UCSD-AML1 (cell line): ENCODE results near the gene CDH22.

Source experiments
- DNase-seq: peaks from one replicate; lab custom pipeline; 2025; ENCODE audit not compliant: unreplicated experiment; lab: John Stamatoyannopoulos, UW

CDH22 gene

DNA sequence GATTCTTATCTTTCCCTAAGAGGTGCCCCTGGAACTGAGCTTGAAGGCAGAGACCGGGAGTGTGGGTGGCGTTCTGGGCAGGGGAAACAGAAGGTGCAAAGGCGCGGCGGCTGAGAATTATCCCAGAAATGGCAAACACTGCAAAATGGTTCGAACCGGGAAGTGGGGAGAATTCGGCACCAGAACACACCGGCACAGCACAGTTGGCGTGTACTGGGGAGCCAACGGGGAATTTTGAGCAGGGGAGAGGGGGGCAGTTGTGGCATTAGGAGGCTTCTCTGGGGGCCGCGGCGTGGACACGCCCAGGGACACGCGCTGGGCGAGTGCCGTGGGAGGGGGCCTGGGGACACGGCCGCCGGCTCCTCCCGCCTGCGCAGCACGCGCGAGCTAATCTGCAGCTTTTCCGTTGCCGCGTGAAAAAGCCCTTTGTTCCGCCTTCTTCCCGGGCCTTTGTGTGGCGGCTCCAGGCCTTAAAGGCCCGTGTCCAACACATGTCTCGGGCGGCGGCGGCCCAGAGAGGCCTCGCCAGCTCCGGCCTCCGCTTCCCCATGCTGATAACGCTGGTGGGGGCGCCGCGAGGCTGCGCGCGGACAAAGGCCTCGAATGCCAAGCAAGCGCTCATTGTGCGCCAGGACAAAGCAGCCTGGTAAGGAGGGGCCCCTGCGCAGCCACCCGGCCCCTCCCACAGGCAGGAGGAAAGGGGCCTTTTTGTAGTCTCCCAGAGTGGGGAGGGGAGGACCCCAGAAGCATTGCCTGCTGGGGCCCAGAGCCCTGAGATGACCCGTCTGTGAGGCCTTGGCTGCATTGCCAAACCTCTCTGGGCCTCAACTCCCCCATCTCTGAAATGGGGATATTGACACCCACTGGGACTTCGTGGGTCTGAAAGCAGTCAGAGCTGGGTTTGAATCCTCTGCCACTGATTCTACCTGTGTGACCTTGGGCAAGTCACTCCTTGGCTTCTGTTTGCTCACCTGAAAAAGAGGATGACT, 107.4 kb downstream of the CDH22 start:
- no peak for DNase-seq

- DNase-seq: no peak
Measured at GRCh38 chr20:46199198-46199597, 109.1 kb downstream of the CDH22 start.

- DNase-seq: no peak
Measured at GRCh38 chr20:46196990-46197389, 111.3 kb downstream of the CDH22 start.

- DNase-seq: no peak
Measured at GRCh38 chr20:46195264-46196036, 112.8 kb downstream of the CDH22 start.

- no peak for DNase-seq
Measured at GRCh38 chr20:46194409-46194808, 113.9 kb downstream of the CDH22 start.

- no peak for DNase-seq
Measured at GRCh38 chr20:46192376-46192944, 115.8 kb downstream of the CDH22 start.

GRCh38 chr20:46191611-46192010, 116.7 kb downstream of the CDH22 start:
- no peak for DNase-seq

DNA sequence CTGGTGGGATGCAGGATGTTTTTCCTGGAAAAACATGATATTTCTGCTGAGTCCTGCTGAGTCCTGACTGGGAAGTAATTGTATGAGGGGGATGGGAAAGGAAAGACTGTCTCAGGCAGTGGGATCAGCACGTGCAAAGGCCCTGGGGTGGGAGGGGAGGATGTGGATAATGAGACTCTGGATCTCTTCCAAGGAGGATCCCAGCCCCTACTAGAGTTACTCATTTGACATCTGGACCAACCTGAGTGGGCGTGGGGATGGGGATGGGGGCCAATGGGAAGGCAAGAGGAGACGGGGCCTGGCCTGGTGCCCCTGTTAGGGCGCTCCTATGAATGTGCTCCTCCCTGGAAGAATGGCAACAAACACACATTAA, 117.1 kb downstream of the CDH22 start:
- no peak for DNase-seq

DNA sequence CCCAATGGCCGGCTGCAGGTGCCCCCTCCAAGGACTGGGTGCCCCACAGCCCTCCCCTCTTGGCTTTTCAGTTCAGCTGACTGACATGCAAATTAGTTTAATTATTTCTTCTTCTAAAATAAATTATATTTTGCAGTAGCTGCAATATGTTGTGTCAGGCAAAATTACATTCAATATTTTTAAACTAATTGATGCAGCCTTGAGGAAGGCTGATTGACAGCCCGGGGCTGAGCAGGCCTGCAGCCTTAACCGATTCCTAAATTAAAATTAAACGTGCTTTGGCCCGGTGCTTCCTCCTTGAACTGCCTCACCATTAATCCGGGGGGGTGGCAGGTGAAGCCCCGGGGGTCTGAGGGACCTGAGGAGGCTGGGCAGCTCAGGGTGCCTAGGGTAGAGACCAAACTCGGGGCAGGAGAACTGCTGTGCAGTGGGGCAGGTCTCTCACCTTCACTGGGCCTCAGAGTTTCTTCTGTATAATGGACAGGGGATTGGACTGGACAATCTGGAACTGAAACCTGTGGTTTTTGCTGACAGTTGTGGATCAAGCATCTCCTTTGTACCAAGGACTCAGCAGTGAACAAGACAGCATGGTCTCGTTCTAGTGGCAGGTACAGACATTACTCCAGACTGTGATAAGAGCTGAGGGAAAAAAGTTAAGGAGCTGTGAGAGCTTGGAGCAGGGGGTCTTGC, 117.7 kb downstream of the CDH22 start:
- DNase-seq: no peak

DNA sequence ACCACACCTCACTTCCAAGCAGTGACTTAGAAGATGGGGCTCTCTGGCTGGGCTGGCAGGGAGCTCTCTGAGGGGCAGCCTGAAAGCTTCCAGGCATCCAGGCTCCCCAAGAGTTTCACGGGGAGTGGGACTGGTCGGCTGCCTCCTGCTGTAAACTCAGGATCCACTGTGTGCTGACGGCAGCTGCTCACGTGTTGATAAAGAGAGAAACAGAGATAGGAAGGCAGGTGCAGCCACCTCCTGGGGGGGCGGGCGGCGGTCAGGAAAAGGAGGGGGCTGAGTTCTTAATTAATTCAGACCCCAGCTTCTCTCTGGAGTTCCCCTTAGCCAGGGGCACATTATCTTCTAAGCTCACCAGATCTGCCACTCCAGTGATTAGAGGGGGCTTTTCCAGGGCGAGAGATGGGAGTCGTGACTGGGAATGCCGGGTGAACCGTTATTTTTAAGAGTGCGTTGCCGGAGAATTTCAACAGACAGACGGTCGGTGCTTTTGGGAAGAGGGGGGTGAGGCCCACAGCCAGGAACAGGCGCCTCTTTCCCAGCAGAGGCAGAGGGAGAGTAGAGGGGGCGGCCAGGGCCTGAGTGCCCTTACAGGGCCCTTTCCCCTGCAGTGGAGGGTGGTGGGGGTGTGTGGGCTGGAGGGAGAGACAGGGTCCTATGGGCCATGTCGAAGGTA, 119.3 kb downstream of the CDH22 start:
- no peak for DNase-seq

DNA sequence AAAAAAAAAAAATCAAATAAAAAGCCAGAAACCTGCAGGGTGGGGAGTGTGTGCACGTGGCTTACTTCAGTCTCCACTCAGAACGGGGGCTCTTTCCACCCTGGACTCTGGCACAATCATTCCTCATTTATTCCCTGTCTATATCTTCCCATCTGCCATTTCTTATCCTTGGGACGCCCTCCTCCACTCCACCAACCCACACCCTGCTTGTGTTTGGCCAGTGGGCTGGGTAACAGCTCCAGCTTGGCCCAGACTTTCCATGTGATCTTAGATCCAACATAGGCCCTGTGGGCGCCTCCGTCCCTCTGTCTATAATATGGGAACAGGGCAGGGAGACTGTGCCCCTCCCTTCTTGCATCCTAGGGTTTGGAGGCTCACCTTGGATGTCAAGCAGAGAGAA, 122.1 kb downstream of the CDH22 start:
- DNase-seq: no peak

DNA sequence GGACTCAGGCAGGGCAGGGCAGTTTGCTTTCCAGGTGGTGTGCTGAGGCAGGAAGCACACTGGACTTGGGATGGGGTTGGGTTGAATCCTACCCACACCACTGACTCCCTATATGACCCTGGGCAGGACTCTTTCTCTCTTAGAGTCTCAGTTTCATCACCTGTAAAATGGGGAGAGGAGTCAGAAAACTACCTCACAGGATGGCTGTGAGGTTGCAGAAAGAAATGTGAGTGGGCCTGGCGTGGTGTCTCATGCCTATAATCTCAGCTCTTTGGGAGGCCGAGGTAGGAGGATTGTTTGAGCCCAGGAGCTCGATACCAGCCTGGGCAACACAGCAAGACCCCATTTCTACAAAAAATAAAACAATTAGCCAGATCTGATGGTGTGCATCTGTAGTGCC, 122.9 kb downstream of the CDH22 start:
- DNase-seq: no peak

DNA sequence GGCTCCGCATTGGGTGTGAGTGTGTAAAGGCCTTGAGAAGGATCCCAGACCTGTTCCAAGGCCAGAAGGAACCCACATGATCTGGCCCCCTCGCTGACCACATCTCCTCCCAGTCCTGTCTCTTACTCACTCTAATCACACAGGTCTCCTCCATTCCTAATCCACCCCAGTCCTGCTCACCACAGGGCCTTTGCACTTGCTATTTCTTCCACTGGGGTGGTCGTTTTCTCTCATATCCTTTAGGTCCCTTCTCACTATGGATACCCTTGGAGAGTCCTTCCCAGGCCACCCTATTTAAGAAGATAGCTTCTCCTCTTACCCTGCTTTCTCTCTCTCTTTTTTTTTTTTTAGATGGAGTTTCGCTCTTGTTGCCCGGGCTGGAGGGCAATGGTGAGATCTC, 124.5 kb downstream of the CDH22 start:
- no peak for DNase-seq

GRCh38 chr20:46182276-46183200, 125.8 kb downstream of the CDH22 start:
- no peak for DNase-seq

GRCh38 chr20:46179862-46180261, 128.4 kb downstream of the CDH22 start:
- no peak for DNase-seq

GRCh38 chr20:46178891-46179290, 129.4 kb downstream of the CDH22 start:
- DNase-seq: no peak

DNA sequence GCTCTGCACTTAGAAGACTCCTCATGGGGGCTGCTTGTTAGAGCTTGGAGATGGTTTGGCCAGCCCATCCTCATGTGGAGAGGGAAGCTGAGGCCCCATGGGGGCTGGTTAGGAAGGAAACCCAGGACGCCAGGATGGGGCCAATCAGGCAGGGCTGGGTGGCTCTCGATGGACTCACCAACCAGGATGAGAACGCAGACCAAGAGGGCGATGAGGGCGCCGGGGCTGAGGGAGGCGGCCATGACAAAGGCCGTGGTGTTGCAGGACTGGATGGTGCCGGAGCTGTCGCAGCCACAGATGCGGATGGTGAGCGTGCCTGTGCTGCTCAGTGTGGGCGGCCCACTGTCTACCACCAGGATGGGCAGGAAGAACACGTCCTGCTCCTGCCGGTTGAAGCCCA, 130.5 kb downstream of the CDH22 start:
- DNase-seq: no peak

DNA sequence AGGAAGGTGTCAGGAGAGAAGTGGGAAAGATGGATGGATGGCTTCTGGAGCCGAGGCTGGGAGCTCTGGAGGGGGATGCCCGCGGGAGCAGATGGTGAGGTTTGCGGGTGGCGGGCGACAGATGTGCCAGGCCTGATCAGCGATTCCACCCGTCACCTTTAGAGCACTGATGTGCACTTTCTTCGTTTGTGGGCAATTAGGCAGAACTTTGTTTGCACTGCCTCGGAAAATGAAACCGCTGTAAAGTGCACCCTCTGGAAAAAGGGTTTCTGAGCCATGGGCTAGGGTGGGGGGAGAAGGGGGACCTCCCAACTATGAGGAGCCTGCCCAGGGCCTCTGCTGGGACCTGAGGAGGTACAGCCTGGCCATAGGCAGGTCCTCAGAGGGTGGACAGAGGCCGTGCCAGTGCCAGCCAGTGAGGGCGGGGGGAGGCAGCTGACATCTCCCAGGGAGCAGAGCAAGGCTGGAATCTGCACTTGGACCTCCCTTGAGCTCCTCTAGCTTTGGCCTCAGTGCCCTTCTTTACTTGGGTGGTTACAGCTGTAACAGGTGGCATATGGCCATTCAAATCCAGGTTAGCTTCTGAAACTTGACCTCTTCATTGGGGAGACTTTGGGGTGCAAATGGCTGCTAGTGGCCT, 131.4 kb downstream of the CDH22 start:
- DNase-seq: no peak

DNA sequence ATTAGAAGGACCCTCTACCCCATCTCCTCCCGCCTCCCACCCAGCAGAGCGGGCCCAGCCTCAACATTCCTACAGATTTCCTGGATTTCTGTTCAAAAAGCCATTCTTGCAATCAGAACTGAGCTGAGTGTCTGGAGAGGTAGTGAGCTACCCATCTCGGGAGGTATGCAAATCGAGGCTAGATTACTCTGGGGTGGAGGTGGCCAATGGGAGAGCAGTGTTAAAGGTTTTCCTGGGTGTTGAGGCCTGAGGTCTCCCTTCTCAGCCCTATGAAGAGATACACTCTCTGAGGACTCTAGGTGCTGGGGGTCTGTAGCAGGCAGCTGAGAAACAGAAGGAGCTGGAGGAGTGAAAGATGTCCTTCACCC, 133.2 kb downstream of the CDH22 start:
- DNase-seq: no peak
